SIG-M5 treated with dmso at 0.1 percent for 504 hours (cell line): ENCODE results near the gene RPL10L.
A peak's percentile ranks its signal among the peaks of the same experiment; 100 is the strongest.

Experiments
- DNase-seq: peaks from one replicate; lab custom pipeline; 2025; ENCODE audit not compliant: unreplicated experiment; lab: John Stamatoyannopoulos, UW

The RPL10L gene

GRCh38 chr14:46651526-46652144 lies at the start of gene RPL10L:
TSS of gene RPL10L (minus strand) at chr14:46651781. CDS start at chr14:46651736, 45 bp downstream.
- DNase-seq = no peak

DNA sequence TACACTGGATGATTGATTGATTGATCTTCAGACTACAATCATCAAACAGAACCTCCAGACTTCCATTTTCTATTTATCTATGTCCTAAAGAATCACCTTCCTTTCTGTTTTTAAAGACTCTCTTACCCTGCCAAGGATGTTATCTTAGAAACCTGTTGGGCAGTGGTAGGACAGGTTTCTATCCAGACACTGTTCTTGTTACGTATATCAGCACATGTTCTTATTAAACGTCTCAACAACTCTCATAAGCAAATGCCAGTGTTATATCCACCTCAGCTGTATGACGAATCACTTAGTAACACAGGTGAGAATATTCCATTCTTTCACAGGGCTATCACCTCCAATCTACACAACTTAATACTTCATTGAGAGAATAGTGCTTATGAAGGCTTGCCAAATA lies 40.2 kb upstream of the RPL10L start:
- DNase-seq = no peak

DNA sequence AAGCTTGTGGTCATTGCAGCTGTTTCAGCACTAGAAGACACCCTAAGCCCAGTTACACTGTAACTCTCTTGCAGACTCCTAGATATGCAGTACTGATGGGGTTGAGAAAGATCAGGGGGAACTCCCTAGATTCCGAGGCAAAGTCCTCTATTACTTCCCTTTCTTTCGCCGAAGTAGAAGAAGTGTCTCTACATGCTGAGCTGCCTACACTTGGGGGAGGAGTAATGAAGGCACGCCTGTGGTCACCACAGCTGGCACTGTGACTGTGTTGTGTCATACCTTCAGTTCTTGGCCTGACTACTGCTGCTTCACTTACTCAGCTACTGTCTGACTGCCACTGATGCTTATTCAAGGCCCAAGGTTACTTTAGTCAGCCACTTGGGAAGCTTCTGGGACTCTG lies 35.1 kb upstream of the RPL10L start:
- DNase-seq = peak; percentile 75

DNA sequence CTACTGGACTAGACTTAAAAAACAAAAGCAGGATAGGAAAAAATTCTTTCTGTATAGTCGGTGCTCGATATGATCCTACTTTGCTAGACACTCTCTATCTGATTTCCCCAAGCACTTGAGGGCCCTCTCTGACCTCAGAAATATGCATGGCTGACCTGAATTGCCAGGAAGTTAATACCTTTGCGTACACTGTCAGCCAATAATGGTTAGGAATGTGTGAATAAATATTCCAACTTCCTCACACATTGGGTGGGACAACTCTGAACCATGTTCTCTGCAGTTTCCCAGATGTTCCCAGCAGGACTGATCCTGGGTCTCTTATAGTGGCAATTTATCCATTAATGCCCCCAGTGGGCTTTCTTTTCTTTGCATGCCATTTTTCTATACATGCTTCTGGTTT lies 20.5 kb upstream of the RPL10L start:
- no peak for DNase-seq

DNA sequence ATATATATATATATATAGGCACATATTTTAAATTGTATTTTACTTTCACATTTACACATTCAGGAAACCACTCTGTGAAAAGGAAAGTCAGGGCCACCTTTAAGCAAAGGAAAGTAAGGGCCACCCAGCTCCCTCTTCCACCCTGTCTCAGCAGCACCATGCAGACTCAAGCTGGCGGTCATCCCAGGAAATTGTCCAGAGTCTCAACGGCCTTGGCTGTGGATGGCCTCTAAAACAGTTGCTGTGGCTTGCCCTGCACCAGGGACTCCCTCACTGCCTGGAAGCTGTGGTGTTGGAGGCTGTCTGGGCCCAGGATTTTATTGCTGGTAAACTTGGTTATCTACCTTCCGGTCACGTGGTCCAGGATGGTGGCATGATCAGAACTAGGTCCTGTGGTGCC lies 11.8 kb upstream of the RPL10L start:
- no peak for DNase-seq

- DNase-seq = peak; percentile 0
Measured at GRCh38 chr14:46661728-46662127, 10.1 kb upstream of the RPL10L start.

GRCh38 chr14:46653031-46653755 lies 1.6 kb upstream of the RPL10L start:
- DNase-seq = peak; percentile 4

GRCh38 chr14:46646796-46647195 lies 4.8 kb downstream of the RPL10L start:
- DNase-seq = no peak

- no peak for DNase-seq
Measured at GRCh38 chr14:46626876-46627275, 24.7 kb downstream of the RPL10L start.
